ENCODE measurements around the gene SLC47A2. TPM values are rescaled to one million over a fixed set of nuclear protein-coding genes. Genes with fewer than 3 reads are reported as not detected.

The SLC47A2 gene
- total and polyA plus RNA-seq, 2 of the 13 experiments (the other 11 are each of a cell fraction or from before 2014, with no cell fraction given) = 0.04 TPM; not detected in 1

- no peak for TF ChIP-seq TIGD3 (CRISPR knock-in tag; IDR thresholded peaks at IDR 0.05; ENCODE audit: borderline replicate concordance)
- no peak for TF ChIP-seq FOXJ3 (CRISPR knock-in tag; IDR thresholded peaks at IDR 0.05; ENCODE audit: borderline replicate concordance)
- TF ChIP-seq RBAK (CRISPR knock-in tag; IDR thresholded peaks at IDR 0.05) = no peak
- no peak for TF ChIP-seq RELA (CRISPR knock-in tag; IDR thresholded peaks at IDR 0.05)
- no peak for TF ChIP-seq ZNF549 (CRISPR knock-in tag; IDR thresholded peaks at IDR 0.05)
- TF ChIP-seq ZNF703 (CRISPR knock-in tag; IDR thresholded peaks at IDR 0.05; ENCODE audit: borderline replicate concordance) = no peak
- no peak for TF ChIP-seq RNF2 (conservative IDR thresholded peaks at IDR 0.05; ENCODE audit: low read depth)
- TF ChIP-seq ZNF275 (CRISPR knock-in tag; IDR thresholded peaks at IDR 0.05; ENCODE audit: borderline replicate concordance) = no peak
These were observed 44.4 kb upstream of the SLC47A2 start (continued) for GRCh38 chr17:19760746-19761145.

GRCh38 chr17:19759568-19760549 is 43.5 kb upstream of the SLC47A2 start:
- ATAC-seq (no peak), DNase-seq (ENCODE audit: low spot score) (no peak), FAIRE-seq (no peak)
- ChIA-PET CTCF (ENCODE audit: low intra/inter-chr PET ratio, low total read pairs) (no interaction called here), POLR2A (interaction anchor here (1.4 kb wide), 1 partner anchor 12 kb away, joined by 3 read pairs; the partner anchor contains the start of gene ALDH3A1)
- 66% methylated on average over 24 of the region's 24 CpGs for WGBS (ENCODE audit: low lambda C conversion rate)
- Histone ChIP-seq H3K27me3 (ENCODE audit: control insufficient read depth in 1 of 2, insufficient read depth in 2 of 2, low read length in 2 of 2) (0 out of 5 replicates have a peak, but pooled peaks cover 0 to 5% of the 10 kb centered on the region in 2 experiments), H3K36me3 (replicated peaks in 1 of 2; ENCODE audit: control insufficient read depth in 1 of 2, insufficient read depth in 2 of 2, low read length in 2 of 2) (no peaks in the 10 kb centered on the region), H3K9me3 (ENCODE audit: low read length) (no peaks in the 10 kb centered on the region), H3K4me1 (ENCODE audit: insufficient read depth, low read length) (peaks cover 22% of the 10 kb centered on the region), H3K27ac (ENCODE audit: extremely low read length, insufficient read depth, low read length) (no peak overlapping the region), H3K9ac (ENCODE audit: insufficient read depth, low read depth, low read length) (no peak overlapping the region), H3K4me3 (replicated peaks in 1 of 3; ENCODE audit: insufficient read depth in 1 of 3, low read depth in 2 of 3, low read length in 3 of 3) (no peak overlapping the region), H3K4me2 (ENCODE audit: low read depth, low read length) (no peak overlapping the region), H2AFZ (ENCODE audit: low read length) (no peak overlapping the region), H4K20me1 (ENCODE audit: insufficient read depth, low read length) (no peaks in the 10 kb centered on the region), H3K79me2 (ENCODE audit: insufficient read depth, low read length) (no peaks in the 10 kb centered on the region)
- in situ Hi-C loops (cut with HindIII; ENCODE audit: extremely low pct_ligation_motif_present, low pct_unique_long_range_greater_than_20kb) = loop anchor here (10.0 kb wide), 1 partner anchor 395 kb away; the partner anchor contains the start of gene B9D1
- no TSS peak for BruUV-seq (replicated peaks)
- intact Hi-C loops (cut with micrococcal nuclease; ENCODE audit: unreplicated experiment) = loop anchor here (5.0 to 10.0 kb wide), 2 partner anchors 43 to 115 kb away; partner anchors contain the start of genes ALDH3A2 and SLC47A2
- TF ChIP-seq ZNF256 (CRISPR knock-in tag; conservative IDR thresholded peaks at IDR 0.05) (no peak), MLLT10 (CRISPR knock-in tag; IDR thresholded peaks at IDR 0.05) (no peak), RBM39 (IDR thresholded peaks at IDR 0.05; ENCODE audit: low read depth, low read length, poor library complexity, severe bottlenecking) (no peak), ATF6 (CRISPR knock-in tag; conservative IDR thresholded peaks at IDR 0.05) (no peak), PATZ1 (CRISPR knock-in tag; IDR thresholded peaks at IDR 0.05) (no peak), SP140L (CRISPR knock-in tag; IDR thresholded peaks at IDR 0.05; ENCODE audit: borderline replicate concordance) (no peak), ZNF713 (CRISPR knock-in tag; IDR thresholded peaks at IDR 0.05) (no peak)
